ENCODE measurements around the gene GALNT10.

Gene GALNT10

GRCh38 chr5:154377754-154378533, 187.4 kb downstream of the GALNT10 start:
- TF ChIP-seq, protein P1, sequence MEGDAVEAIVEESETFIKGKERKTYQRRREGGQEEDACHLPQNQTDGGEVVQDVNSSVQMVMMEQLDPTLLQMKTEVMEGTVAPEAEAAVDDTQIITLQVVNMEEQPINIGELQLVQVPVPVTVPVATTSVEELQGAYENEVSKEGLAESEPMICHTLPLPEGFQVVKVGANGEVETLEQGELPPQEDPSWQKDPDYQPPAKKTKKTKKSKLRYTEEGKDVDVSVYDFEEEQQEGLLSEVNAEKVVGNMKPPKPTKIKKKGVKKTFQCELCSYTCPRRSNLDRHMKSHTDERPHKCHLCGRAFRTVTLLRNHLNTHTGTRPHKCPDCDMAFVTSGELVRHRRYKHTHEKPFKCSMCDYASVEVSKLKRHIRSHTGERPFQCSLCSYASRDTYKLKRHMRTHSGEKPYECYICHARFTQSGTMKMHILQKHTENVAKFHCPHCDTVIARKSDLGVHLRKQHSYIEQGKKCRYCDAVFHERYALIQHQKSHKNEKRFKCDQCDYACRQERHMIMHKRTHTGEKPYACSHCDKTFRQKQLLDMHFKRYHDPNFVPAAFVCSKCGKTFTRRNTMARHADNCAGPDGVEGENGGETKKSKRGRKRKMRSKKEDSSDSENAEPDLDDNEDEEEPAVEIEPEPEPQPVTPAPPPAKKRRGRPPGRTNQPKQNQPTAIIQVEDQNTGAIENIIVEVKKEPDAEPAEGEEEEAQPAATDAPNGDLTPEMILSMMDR (IDR thresholded peaks at IDR 0.05), result no peak
- TF ChIP-seq ZFX (IDR thresholded peaks at IDR 0.05; ENCODE audit: borderline replicate concordance), result no peak

DNA sequence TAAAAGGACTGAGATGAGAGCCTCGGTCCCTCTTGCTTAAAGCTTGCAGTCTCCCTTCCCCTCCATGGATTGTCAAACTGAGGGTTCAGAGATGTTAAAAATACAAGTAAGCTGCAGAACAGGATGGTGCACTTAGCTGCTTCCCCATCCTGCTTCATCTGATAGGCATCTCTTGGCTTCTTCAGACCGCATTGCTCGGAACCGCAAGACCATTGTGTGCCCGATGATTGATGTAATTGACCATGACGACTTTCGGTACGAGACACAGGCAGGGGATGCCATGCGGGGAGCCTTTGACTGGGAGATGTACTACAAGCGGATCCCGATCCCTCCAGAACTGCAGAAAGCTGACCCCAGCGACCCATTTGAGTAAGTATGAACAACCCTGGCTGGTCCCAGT, 189.7 kb downstream of the GALNT10 start:
- no peak overlapping the region for H3K27ac ChIP-seq
- no peak for TF ChIP-seq ZFX (IDR thresholded peaks at IDR 0.05; ENCODE audit: borderline replicate concordance)
- TF ChIP-seq, protein P1 (IDR thresholded peaks at IDR 0.05), result no peak

More at GRCh38 chr5:154377754-154378533, 187.4 kb downstream of the GALNT10 start:
- no peak overlapping the region for H3K27ac ChIP-seq

- TF ChIP-seq, protein P1 (IDR thresholded peaks at IDR 0.05), result no peak
- TF ChIP-seq ZFX (IDR thresholded peaks at IDR 0.05; ENCODE audit: borderline replicate concordance), result no peak
- H3K27ac ChIP-seq, result no peak overlapping the region
Observed at GRCh38 chr5:154384480-154385235, 194.1 kb downstream of the GALNT10 start.

DNA sequence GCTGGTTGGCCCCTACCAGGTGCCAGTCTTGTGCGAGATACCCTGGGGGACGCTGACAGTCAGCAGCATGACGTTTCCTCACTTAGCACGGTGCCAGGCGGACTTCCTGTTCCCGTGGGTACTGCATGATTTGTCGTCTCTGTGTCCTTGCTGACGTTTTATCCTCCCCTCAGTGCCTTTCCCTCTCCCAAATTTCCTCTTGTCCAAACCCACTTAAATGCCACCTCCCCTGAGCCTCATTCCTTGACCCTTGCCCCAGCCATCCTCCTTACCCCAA, 194.6 kb downstream of the GALNT10 start:
- TF ChIP-seq, protein P1 (IDR thresholded peaks at IDR 0.05), result no peak
- no peak for TF ChIP-seq ZFX (IDR thresholded peaks at IDR 0.05; ENCODE audit: borderline replicate concordance)
- no peak overlapping the region for H3K27ac ChIP-seq

DNA sequence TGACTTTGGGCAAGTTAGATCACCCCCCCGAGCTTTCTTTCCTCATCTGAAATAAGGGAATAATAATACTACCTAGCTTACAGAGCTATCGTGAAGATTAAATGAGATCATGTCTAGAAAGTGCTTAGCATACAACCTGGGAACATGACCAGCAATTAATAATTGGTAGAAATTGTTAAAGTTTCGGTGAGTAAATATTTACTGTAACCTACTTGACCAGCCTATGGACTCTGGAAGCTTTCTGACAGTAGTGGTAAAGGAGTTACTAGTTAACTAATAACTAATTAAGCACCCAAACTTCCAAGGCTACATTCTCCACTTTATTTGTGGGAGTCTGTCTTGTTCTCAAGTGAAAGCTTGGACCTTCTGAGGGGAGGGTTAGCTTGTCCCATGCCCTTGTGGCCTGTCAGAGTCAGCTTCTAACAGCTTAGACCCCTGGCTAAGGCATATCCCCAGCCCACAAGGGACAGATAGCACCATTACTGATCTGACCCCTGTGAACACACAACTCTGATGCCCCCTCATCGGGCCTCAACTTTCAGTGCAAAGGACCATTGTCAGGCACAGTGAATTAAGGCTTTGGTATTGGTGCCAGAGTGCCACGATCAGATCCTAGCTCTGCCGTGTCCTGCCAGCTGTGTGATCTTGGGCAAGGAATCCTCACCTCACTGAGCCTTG, 196.6 kb downstream of the GALNT10 start:
- TF ChIP-seq, protein P1 (IDR thresholded peaks at IDR 0.05), result no peak
- TF ChIP-seq ZFX (IDR thresholded peaks at IDR 0.05; ENCODE audit: borderline replicate concordance), result no peak
- H3K27ac ChIP-seq, result no peak overlapping the region

GRCh38 chr5:154388842-154389241, 198.3 kb downstream of the GALNT10 start:
- no peak overlapping the region for H3K27ac ChIP-seq
- TF ChIP-seq ZFX (IDR thresholded peaks at IDR 0.05; ENCODE audit: borderline replicate concordance), result no peak
- TF ChIP-seq, protein P1 (IDR thresholded peaks at IDR 0.05), result no peak
